ENCODE results near the gene GABPA.

DNA sequence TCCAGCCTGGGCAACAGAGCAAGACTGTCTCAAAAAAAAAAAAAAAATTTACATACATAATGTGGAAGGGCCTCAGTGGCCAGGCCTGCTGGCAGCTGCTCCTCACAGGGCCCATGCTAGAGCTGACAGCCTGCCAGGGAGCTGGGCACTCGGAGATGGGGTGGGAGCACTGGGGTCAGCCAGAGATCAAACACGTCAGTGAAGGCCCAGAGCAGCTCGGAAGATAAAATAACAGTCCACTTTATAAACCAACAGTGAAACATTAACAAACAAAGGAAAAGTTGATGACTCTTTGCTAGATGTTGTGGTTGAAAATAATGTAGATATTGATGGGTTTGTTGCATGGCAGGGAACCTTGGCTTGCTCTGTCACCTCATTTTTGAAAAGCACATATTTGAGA is 42.8 kb upstream of the GABPA start:
- TF ChIP-seq, protein P1, sequence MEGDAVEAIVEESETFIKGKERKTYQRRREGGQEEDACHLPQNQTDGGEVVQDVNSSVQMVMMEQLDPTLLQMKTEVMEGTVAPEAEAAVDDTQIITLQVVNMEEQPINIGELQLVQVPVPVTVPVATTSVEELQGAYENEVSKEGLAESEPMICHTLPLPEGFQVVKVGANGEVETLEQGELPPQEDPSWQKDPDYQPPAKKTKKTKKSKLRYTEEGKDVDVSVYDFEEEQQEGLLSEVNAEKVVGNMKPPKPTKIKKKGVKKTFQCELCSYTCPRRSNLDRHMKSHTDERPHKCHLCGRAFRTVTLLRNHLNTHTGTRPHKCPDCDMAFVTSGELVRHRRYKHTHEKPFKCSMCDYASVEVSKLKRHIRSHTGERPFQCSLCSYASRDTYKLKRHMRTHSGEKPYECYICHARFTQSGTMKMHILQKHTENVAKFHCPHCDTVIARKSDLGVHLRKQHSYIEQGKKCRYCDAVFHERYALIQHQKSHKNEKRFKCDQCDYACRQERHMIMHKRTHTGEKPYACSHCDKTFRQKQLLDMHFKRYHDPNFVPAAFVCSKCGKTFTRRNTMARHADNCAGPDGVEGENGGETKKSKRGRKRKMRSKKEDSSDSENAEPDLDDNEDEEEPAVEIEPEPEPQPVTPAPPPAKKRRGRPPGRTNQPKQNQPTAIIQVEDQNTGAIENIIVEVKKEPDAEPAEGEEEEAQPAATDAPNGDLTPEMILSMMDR (optimal IDR thresholded peaks at IDR 0.05 in 1 of 3, IDR thresholded peaks at IDR 0.05 in 1 of 3, conservative IDR thresholded peaks at IDR 0.05 in 1 of 3; ENCODE audit: extremely low read depth in 1 of 3, insufficient read depth in 2 of 3, low read length in 3 of 3), result no peak
- no peak for TF ChIP-seq EZH2 (IDR thresholded peaks at IDR 0.05; ENCODE audit: low read length)
